DMS79 treated with DMSO at 0.1 percent for 48 hours (cell line): Measurements from ENCODE around the gene DLG2.
"Not testable (repeated sequence)": the region's sequence is repeated elsewhere in the genome, so short reads cannot be mapped to it uniquely, and the experiment has no call there.

Experiments
- DNase-seq: peaks from one replicate; lab custom pipeline; 2025; lab: John Stamatoyannopoulos, UW

The DLG2 gene

GRCh38 chr11:85444479-85444878 lies 182.7 kb downstream of the DLG2 start:
- no peak for DNase-seq

GRCh38 chr11:85440273-85440672 lies 186.9 kb downstream of the DLG2 start:
- DNase-seq, result no peak

- no peak for DNase-seq
These were observed 188.8 kb downstream of the DLG2 start for GRCh38 chr11:85438328-85438727.

- no peak for DNase-seq
These were observed 195.8 kb downstream of the DLG2 start for GRCh38 chr11:85431319-85431718.

GRCh38 chr11:85423794-85424193 lies 203.3 kb downstream of the DLG2 start:
- no peak for DNase-seq

- DNase-seq, result no peak
These were observed 203.8 kb downstream of the DLG2 start for GRCh38 chr11:85423316-85423715.

GRCh38 chr11:85414175-85414574 lies 213.0 kb downstream of the DLG2 start:
- DNase-seq, result no peak

- DNase-seq, result no peak
These were observed 219.5 kb downstream of the DLG2 start for GRCh38 chr11:85407648-85408047.

- DNase-seq, result no peak
These were observed 220.3 kb downstream of the DLG2 start for GRCh38 chr11:85406841-85407240.

- no peak for DNase-seq
These were observed 220.8 kb downstream of the DLG2 start for GRCh38 chr11:85406316-85406715.

GRCh38 chr11:85395515-85396055 lies 231.6 kb downstream of the DLG2 start:
- DNase-seq, result not testable (repeated sequence)

GRCh38 chr11:85394283-85394682 lies 232.9 kb downstream of the DLG2 start:
- no peak for DNase-seq

- DNase-seq, result no peak
These were observed 236.0 kb downstream of the DLG2 start for GRCh38 chr11:85391141-85391540.

- no peak for DNase-seq
These were observed 241.6 kb downstream of the DLG2 start for GRCh38 chr11:85385547-85385946.

GRCh38 chr11:85385111-85385510 lies 242.0 kb downstream of the DLG2 start:
- no peak for DNase-seq

- DNase-seq, result no peak
These were observed 248.1 kb downstream of the DLG2 start for GRCh38 chr11:85379066-85379465.

GRCh38 chr11:85377901-85378300 lies 249.2 kb downstream of the DLG2 start:
- DNase-seq, result no peak

- no peak for DNase-seq
These were observed 267.3 kb downstream of the DLG2 start for GRCh38 chr11:85359859-85360258.

- no peak for DNase-seq
These were observed 271.2 kb downstream of the DLG2 start for GRCh38 chr11:85355921-85356320.

- DNase-seq, result not testable (repeated sequence)
These were observed 277.6 kb downstream of the DLG2 start for GRCh38 chr11:85349539-85349938.

- no peak for DNase-seq
These were observed 278.2 kb downstream of the DLG2 start for GRCh38 chr11:85348945-85349344.

GRCh38 chr11:85347291-85347690 lies 279.9 kb downstream of the DLG2 start:
- DNase-seq, result no peak

GRCh38 chr11:85346484-85346883 lies 280.7 kb downstream of the DLG2 start:
- no peak for DNase-seq

GRCh38 chr11:85340846-85341245 lies 286.3 kb downstream of the DLG2 start:
- not testable (repeated sequence) for DNase-seq

GRCh38 chr11:85318573-85318972 lies 308.6 kb downstream of the DLG2 start:
- no peak for DNase-seq
